ENCODE data around the gene PBX1. TPM values are rescaled to one million over a fixed set of nuclear protein-coding genes. Genes with fewer than 3 reads are reported as not detected.

PBX1 gene
- total RNA-seq, 4 donors from 2014 or later, result 89.6 to 138 (median 112) TPM

- Histone ChIP-seq H3K4me1 (peaks cover 65 to 100% (median 98%) of the 10 kb centered on the region in 4 donors), H3K4me3 (no peak overlapping the region), H3K36me3 (no peaks in the 10 kb centered on the region), H3K27ac (replicated peaks in 1 of 4) (peak overlapping the region; percentile 23 to 72 (median 48)), H3K27me3 (no peaks in the 10 kb centered on the region), H3K9me3 (no peaks in the 10 kb centered on the region)
- DNase-seq (ENCODE audit: extremely low spot score), result no peak
- TF ChIP-seq EP300 (IDR thresholded peaks at IDR 0.05), result no peak
- TF ChIP-seq POLR2A (IDR thresholded peaks at IDR 0.05; ENCODE audit: low read depth), result no peak
- no peak for TF ChIP-seq POLR2AphosphoS5 (IDR thresholded peaks at IDR 0.05)
- no peak for TF ChIP-seq CTCF (IDR thresholded peaks at IDR 0.05)
- intact Hi-C loops (cut with DNase I), result loop anchor here (10.0 kb wide), 1 partner anchor 290 kb away; no protein-coding TSS in a partner anchor
- 76% methylated on average over 6 of the region's 6 CpGs for WGBS
These were observed 55.3 kb downstream of the PBX1 start for GRCh38 chr1:164614316-164614715.

- Histone ChIP-seq H3K4me3 (no peak overlapping the region), H3K9me3 (no peaks in the 10 kb centered on the region), H3K4me1 (peaks cover 56 to 99% (median 98%) of the 10 kb centered on the region in 4 donors), H3K27me3 (no peaks in the 10 kb centered on the region), H3K27ac (replicated peaks in 1 of 4) (peak overlapping the region; percentile 10 to 71 (median 60)), H3K36me3 (no peaks in the 10 kb centered on the region)
- TF ChIP-seq CTCF (IDR thresholded peaks at IDR 0.05), result peak; percentile 56 to 65 (median 62)
- TF ChIP-seq POLR2AphosphoS5 (IDR thresholded peaks at IDR 0.05), result no peak
- intact Hi-C loops (cut with DNase I), result loop anchor here (5.0 to 10.0 kb wide), 2 partner anchors 55 to 293 kb away; no protein-coding TSS in a partner anchor
- WGBS, result 53% methylated on average over 7 of the region's 7 CpGs
- DNase-seq (ENCODE audit: extremely low spot score), result no peak
These were observed 58.6 kb downstream of the PBX1 start for GRCh38 chr1:164617377-164618201.

- Histone ChIP-seq H3K4me1 (peaks cover 57 to 99% (median 98%) of the 10 kb centered on the region in 4 donors), H3K4me3 (no peak overlapping the region), H3K27ac (replicated peaks in 1 of 4) (peak overlapping the region in 3 of 4 donors; percentile 49 to 71 (median 70)), H3K27me3 (no peaks in the 10 kb centered on the region), H3K9me3 (no peaks in the 10 kb centered on the region), H3K36me3 (no peaks in the 10 kb centered on the region)
- intact Hi-C loops (cut with DNase I), result loop anchor here (5.0 to 10.0 kb wide), 2 partner anchors 56 to 293 kb away; no protein-coding TSS in a partner anchor
- 44% methylated on average over 5 of the region's 5 CpGs for WGBS
- TF ChIP-seq EP300 (IDR thresholded peaks at IDR 0.05) (no peak), CTCF (IDR thresholded peaks at IDR 0.05) (no peak), POLR2AphosphoS5 (IDR thresholded peaks at IDR 0.05) (no peak), POLR2A (IDR thresholded peaks at IDR 0.05; ENCODE audit: low read depth) (no peak)
- no peak for DNase-seq (ENCODE audit: extremely low spot score)
These were observed 59.2 kb downstream of the PBX1 start for GRCh38 chr1:164618202-164618564.

GRCh38 chr1:164619006-164619784 lies 60.2 kb downstream of the PBX1 start:
- Histone ChIP-seq H3K27me3 (no peaks in the 10 kb centered on the region), H3K36me3 (no peaks in the 10 kb centered on the region), H3K9me3 (no peaks in the 10 kb centered on the region), H3K4me1 (peaks cover 55 to 99% (median 98%) of the 10 kb centered on the region in 4 donors), H3K27ac (replicated peaks in 1 of 4) (peak overlapping the region; percentile 49 to 71 (median 66)), H3K4me3 (no peak overlapping the region)
- WGBS, result 22% methylated on average over 3 of the region's 3 CpGs
- intact Hi-C loops (cut with DNase I), result loop anchor here (5.0 to 10.0 kb wide), 2 partner anchors 57 to 294 kb away; no protein-coding TSS in a partner anchor
- TF ChIP-seq POLR2AphosphoS5 (IDR thresholded peaks at IDR 0.05), result no peak
- TF ChIP-seq CTCF (IDR thresholded peaks at IDR 0.05), result peak in 1 of 3 experiments; percentile 34
- DNase-seq (ENCODE audit: extremely low spot score), result no peak
